ENCODE data around the gene SCIN. TPM values are rescaled to one million over a fixed set of nuclear protein-coding genes. Genes with fewer than 3 reads are reported as not detected.

The SCIN gene
- total and polyA plus RNA-seq, 7 donors = 0.28 to 59.4 (median 1.8) TPM

DNA sequence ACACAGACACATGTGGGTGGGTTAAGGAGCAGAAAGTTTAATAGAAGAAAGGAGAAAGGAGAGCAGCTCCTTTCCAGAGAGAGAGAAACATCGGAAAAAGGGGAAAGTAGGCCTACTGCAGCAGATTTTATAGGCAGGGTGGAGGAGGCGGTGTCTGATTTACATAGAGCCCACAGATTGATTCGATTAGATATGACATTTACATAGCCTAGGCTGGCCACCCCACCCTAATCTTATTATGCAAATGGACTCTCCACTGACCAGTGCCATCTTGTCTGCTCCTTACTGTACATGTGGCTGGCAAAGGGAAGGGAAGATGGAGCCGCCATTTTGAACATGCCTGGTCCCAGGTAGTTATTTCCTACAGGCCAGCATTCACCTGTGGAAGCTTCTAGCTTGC is 38.7 kb upstream of the SCIN start:
- no peak overlapping the region for H3K27ac ChIP-seq
- no peaks in the 10 kb centered on the region for H3K9me3 ChIP-seq
- no peaks in the 10 kb centered on the region for H3K27me3 ChIP-seq
- no peak for DNase-seq
- no peak for TF ChIP-seq EP300 (IDR thresholded peaks at IDR 0.05)
- WGBS, 2 donors = 93 to 95% methylated on average over 4 of the region's 4 CpGs
- no peak overlapping the region for H3K4me3 ChIP-seq
- intact Hi-C loops (cut with DNase I) = loop anchor here (10.0 kb wide), 1 partner anchor 103 kb away; no protein-coding TSS in a partner anchor
- no peaks in the 10 kb centered on the region for H3K36me3 ChIP-seq
- H3K4me1 ChIP-seq = no peaks in the 10 kb centered on the region

DNA sequence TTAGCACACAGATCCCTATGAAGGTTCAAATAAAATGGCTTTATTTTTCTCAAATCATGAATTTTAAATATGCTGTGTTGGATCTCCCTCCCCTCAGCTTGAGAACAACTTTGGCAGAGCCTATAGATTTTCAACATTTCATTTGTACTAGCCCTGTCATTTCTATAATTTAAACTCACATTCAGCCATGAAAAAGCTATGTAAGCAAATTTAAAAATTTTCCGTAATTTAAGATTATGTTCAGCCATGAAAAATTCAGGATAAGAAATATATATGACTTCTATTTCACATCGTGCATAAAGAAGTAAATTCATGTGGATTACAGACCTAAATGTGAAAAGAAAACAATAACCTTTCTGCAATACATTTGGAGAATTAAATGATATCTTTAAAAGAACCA is 36.5 kb upstream of the SCIN start:
- Histone ChIP-seq H3K27ac (no peak overlapping the region), H3K9me3 (no peaks in the 10 kb centered on the region), H3K4me3 (no peak overlapping the region), H3K4me1 (no peaks in the 10 kb centered on the region), H3K36me3 (no peaks in the 10 kb centered on the region), H3K27me3 (no peaks in the 10 kb centered on the region)
- TF ChIP-seq EP300 (IDR thresholded peaks at IDR 0.05) = no peak
- TF ChIP-seq POLR2A (IDR thresholded peaks at IDR 0.05) = no peak
- TF ChIP-seq, protein P1, sequence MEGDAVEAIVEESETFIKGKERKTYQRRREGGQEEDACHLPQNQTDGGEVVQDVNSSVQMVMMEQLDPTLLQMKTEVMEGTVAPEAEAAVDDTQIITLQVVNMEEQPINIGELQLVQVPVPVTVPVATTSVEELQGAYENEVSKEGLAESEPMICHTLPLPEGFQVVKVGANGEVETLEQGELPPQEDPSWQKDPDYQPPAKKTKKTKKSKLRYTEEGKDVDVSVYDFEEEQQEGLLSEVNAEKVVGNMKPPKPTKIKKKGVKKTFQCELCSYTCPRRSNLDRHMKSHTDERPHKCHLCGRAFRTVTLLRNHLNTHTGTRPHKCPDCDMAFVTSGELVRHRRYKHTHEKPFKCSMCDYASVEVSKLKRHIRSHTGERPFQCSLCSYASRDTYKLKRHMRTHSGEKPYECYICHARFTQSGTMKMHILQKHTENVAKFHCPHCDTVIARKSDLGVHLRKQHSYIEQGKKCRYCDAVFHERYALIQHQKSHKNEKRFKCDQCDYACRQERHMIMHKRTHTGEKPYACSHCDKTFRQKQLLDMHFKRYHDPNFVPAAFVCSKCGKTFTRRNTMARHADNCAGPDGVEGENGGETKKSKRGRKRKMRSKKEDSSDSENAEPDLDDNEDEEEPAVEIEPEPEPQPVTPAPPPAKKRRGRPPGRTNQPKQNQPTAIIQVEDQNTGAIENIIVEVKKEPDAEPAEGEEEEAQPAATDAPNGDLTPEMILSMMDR (IDR thresholded peaks at IDR 0.05) = no peak
- no peak for TF ChIP-seq POLR2AphosphoS5 (IDR thresholded peaks at IDR 0.05)
- no peak for DNase-seq
- WGBS, 2 donors = 68 to 92% methylated on average over 2 of the region's 2 CpGs
- intact Hi-C loops (cut with DNase I) = loop anchor here (10.0 kb wide), 1 partner anchor 101 kb away; no protein-coding TSS in a partner anchor

DNA sequence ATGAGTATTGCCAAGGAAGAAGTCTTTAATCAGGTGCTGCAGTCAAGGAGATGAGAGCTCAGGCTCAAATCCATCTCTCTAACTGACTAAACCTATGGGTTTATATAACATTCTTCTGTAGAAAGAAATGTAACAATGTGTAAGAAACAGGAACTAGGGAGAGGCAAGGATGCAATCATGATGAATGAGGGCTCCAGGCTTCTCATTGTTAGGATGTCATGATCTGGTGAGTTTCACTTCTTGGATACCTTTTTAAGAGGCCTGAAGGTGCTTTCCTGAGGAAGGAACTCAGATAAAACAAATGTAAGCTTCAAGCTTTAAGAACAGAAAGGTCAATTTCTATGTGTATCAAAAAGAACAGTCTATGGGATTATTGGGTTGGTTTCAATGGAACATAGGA is 30.8 kb upstream of the SCIN start:
- H3K27me3 ChIP-seq = no peaks in the 10 kb centered on the region
- no peaks in the 10 kb centered on the region for H3K36me3 ChIP-seq
- H3K4me1 ChIP-seq = no peaks in the 10 kb centered on the region
- DNase-seq = no peak
- TF ChIP-seq, protein P1 (IDR thresholded peaks at IDR 0.05) = no peak
- TF ChIP-seq POLR2AphosphoS5 (IDR thresholded peaks at IDR 0.05) (no peak), EP300 (IDR thresholded peaks at IDR 0.05) (no peak), POLR2A (IDR thresholded peaks at IDR 0.05) (no peak)
- H3K9me3 ChIP-seq = no peaks in the 10 kb centered on the region
- intact Hi-C loops (cut with DNase I) = loop anchor here (10.0 kb wide), 1 partner anchor 95 kb away; no protein-coding TSS in a partner anchor
- no peak overlapping the region for H3K27ac ChIP-seq
- no peak overlapping the region for H3K4me3 ChIP-seq

DNA sequence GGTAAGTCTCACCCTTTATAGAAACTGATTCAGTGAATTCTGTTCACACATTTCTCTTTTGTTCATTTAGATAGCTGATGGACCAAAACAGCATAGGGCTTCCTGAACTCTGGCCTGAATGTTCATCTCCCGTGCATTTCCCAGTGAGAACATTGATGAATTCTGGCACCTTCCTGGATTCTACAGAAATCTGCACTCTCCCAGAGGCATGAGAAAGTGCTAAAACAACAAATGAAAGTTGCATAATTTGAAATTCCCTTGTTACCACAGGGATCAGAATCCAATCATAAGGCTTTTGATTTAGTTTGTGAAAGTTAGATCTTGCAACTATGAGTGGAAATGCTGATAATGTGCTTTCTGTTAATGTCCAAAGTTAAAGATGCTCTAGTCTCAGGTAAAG is 29.7 kb upstream of the SCIN start:
- no peak for DNase-seq
- TF ChIP-seq POLR2AphosphoS5 (IDR thresholded peaks at IDR 0.05) = no peak
- TF ChIP-seq, protein P1 (IDR thresholded peaks at IDR 0.05) = no peak
- TF ChIP-seq EP300 (IDR thresholded peaks at IDR 0.05) = no peak
- no peak for TF ChIP-seq POLR2A (IDR thresholded peaks at IDR 0.05)
- no peaks in the 10 kb centered on the region for H3K27me3 ChIP-seq
- intact Hi-C loops (cut with DNase I) = no loop called here
- no peaks in the 10 kb centered on the region for H3K9me3 ChIP-seq
- no peaks in the 10 kb centered on the region for H3K4me1 ChIP-seq
- 86 to 87% methylated on average over 1 of the region's 1 CpG for WGBS, 2 donors
- H3K36me3 ChIP-seq = no peaks in the 10 kb centered on the region
- H3K4me3 ChIP-seq = no peak overlapping the region
- no peak overlapping the region for H3K27ac ChIP-seq

DNA sequence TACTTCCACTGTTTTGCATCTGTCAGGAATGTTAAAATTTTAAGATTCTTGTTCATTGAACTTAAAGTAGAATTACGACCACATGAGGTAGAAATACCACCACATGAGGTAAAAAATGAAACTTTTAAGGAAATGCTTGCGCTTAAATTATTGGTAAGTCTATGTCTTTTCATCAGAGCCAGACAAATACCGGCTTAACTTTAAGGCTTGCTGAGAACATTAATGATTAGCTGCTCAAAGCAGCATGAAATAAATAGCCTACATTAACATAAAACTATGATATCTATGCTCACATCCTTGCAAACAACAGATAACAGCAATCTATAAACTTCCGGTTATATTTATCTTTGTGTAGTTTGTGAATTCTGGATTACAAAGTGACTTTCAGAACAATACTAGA is 26.9 kb upstream of the SCIN start:
- TF ChIP-seq, protein P1 (IDR thresholded peaks at IDR 0.05) = no peak
- TF ChIP-seq EP300 (IDR thresholded peaks at IDR 0.05) (no peak), POLR2A (IDR thresholded peaks at IDR 0.05) (no peak), POLR2AphosphoS5 (IDR thresholded peaks at IDR 0.05) (no peak)
- WGBS, 2 donors = 64 to 85% methylated on average over 4 of the region's 4 CpGs
- intact Hi-C loops (cut with DNase I) = no loop called here
- H3K9me3 ChIP-seq = no peaks in the 10 kb centered on the region
- no peaks in the 10 kb centered on the region for H3K36me3 ChIP-seq
- H3K27ac ChIP-seq = no peak overlapping the region
- no peak overlapping the region for H3K4me3 ChIP-seq
- DNase-seq = no peak
- H3K27me3 ChIP-seq = no peaks in the 10 kb centered on the region
- no peaks in the 10 kb centered on the region for H3K4me1 ChIP-seq

Measured in sigmoid colon (tissue), 7 donors.